Stomach (tissue), 4 donors: ENCODE measurements around the gene VWF.

Experiments
- CTCF ChIP-seq, 7 experiments: fragments of 450-650 bp in 4 of 7; fragments of 200-600 bp in 3 of 7; sonication (generic) in 3 of 7; IDR thresholded peaks; one replicate each; pipeline ENCODE4 v1.5.1; 2016 to 2019; ENCODE audit warnings: antibody characterized with exemption in 7 of 7, control low read depth in 2 of 7, mild to moderate bottlenecking in 1 of 7
- EP300 ChIP-seq: sonication (generic); formaldehyde crosslinking; IDR thresholded peaks from one replicate; pipeline ENCODE4 v1.6.1; 2017; ENCODE audit warnings: antibody characterized with exemption
- POLR2A ChIP-seq, 4 donors: fragments of 450-650 bp; IDR thresholded peaks; one replicate each; pipeline ENCODE4 v1.6.1; 2016; ENCODE audit warnings: antibody characterized with exemption in 4 of 4, control low read depth in 2 of 4, mild to moderate bottlenecking in 1 of 4, moderate library complexity in 1 of 4
- POLR2AphosphoS5 ChIP-seq, 3 donors: sonication (generic); formaldehyde crosslinking; IDR thresholded peaks; one replicate each; pipeline ENCODE4 v1.6.1; 2016; ENCODE audit warnings: antibody characterized with exemption in 3 of 3

- TF ChIP-seq POLR2AphosphoS5 (IDR thresholded peaks at IDR 0.05) = no peak
- TF ChIP-seq CTCF (IDR thresholded peaks at IDR 0.05) = no peak
- no peak for TF ChIP-seq POLR2A (IDR thresholded peaks at IDR 0.05)
- TF ChIP-seq EP300 = no peak
Measured at GRCh38 chr12:5971194-5971850, 153.1 kb downstream of the VWF start.
